ENCODE data around the gene SGPL1.
A peak's percentile ranks its signal among the peaks of the same experiment; 100 is the strongest.
"Not testable (repeated sequence)": the region's sequence is repeated elsewhere in the genome, so short reads cannot be mapped to it uniquely, and the experiment has no call there.

SGPL1 gene, protein sequence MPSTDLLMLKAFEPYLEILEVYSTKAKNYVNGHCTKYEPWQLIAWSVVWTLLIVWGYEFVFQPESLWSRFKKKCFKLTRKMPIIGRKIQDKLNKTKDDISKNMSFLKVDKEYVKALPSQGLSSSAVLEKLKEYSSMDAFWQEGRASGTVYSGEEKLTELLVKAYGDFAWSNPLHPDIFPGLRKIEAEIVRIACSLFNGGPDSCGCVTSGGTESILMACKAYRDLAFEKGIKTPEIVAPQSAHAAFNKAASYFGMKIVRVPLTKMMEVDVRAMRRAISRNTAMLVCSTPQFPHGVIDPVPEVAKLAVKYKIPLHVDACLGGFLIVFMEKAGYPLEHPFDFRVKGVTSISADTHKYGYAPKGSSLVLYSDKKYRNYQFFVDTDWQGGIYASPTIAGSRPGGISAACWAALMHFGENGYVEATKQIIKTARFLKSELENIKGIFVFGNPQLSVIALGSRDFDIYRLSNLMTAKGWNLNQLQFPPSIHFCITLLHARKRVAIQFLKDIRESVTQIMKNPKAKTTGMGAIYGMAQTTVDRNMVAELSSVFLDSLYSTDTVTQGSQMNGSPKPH

DNA sequence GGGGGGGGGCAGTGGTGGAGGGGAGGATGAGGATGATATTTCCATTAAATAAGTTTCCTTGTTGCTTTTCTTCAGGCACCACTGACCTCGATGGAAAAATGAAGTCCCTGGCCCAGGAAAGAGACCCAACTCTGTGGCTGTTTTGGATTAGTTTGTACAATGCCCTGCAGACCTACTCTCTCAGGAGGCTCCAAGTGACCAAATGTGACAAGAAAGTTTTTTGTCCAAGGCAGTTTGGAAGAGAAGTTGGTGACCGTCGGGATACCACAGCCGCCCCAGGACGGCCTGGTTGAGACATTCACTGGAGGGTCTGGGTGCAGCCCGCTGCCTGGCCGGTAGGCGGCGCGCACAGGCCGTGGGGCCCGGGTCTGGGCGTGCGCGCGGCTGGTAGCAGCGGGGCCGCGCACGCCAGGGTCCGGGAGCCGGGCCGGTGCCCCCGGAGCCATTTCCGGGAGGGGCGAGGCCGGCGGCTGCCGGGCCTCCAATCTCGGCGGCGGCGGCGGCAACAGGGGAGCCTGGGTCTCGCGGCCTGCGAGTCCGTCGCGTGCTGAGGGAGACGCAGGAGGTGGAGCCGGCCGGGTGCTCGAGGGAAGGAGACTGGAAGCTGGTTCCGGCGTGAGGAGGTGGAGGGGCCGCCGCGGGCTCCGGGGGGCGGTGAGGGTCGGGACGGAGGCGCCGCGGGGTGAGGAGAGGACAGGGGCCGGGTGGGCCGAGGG, at the start of gene SGPL1:
SGPL1 (plus strand) TSS at position 445 of the 716 bp plus-strand sequence. CDS start 906 bp downstream, outside the sequence.
- DNase-seq (ENCODE audit: low read depth), result peak; percentile 83

DNA sequence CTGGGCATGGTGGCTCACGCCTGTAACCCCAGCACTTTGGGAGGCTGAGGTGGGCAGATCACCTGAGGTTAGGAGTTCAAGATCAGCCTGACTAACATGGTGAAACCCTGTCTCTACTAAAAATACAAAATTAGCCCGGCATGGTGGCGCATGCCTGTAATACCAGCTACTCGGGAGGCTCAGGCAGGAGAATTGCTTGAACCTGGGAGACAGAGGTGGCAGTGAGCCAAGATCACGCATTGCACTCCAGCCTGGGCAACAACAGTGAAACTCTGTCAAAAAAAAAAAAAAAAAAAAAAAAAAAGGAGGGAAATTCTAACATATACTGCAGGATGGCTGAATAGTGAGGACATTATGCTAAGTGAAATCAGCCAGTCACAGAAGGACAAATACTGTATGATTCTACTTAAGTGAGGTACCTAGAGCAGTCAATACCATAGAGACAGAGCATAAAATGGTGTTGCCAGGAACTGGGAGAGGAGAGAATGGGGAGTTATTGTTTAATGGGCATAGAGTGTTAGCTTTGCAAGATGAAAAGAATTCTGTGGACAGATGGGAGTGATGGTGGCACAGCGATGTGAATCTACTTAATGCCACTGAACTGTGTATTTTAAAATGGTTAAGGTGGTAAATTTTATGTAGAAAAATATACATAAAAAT, 47.6 kb upstream of the SGPL1 start:
- DNase-seq (ENCODE audit: low read depth), result not testable (repeated sequence)

DNA sequence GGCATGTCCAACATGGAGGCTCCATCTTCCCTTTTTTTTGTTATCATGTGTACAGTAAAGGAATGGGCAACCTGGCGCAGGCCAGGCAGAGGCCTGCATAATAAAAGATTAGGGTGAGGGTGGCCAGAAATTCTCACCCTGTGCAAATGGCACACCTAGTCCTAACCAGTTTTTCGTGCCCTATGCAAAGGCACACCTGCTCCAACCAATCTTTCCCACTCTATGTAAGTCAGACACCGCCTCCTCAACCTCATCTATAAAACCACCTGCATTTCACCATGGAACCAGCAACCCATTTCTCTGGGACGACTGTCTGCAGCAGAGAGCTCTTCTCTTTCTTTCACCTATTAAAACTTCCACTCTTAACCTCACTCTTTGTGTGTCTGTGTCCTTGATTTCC, 46.6 kb upstream of the SGPL1 start:
- DNase-seq (ENCODE audit: low read depth), result no peak

DNA sequence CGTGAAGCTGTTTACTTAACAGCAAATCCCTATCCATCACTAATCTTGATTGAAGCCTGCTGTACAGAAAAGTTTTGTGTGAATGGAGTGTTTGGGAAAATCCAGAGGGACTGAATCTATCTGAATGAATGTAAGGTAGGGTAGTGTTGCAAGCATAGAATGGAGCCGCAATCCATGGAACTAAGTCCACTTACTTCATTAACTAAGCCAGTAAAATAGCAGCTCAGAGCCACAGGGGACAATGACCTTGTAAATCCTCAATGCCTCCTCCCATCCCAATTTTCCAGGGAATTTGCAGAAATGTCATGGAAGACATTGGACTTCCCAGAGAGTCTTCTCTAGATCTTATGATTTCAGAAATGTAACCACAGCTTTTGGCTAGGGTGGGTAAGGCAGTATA, 45.7 kb upstream of the SGPL1 start:
- no peak for DNase-seq (ENCODE audit: low read depth)

DNA sequence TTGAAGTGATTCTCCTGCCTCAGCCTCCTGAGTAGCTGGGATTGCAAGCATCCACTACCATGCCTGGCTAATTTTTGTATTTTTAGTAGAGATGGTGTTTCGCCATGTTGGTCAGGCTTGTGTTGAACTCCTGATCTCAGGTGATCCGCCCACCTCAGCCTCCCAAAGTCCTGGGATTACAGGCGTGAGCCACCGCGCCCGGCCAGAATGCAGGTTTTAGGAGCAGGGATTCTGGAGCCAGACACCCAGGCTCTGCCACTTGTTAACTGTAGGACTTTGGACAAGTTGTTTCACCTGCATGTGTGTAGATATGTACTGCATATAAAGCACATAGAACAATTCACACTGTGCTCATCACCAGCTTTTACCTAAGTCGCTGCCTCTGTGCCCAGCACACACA, 45.2 kb upstream of the SGPL1 start:
- not testable (repeated sequence) for DNase-seq (ENCODE audit: low read depth)

DNA sequence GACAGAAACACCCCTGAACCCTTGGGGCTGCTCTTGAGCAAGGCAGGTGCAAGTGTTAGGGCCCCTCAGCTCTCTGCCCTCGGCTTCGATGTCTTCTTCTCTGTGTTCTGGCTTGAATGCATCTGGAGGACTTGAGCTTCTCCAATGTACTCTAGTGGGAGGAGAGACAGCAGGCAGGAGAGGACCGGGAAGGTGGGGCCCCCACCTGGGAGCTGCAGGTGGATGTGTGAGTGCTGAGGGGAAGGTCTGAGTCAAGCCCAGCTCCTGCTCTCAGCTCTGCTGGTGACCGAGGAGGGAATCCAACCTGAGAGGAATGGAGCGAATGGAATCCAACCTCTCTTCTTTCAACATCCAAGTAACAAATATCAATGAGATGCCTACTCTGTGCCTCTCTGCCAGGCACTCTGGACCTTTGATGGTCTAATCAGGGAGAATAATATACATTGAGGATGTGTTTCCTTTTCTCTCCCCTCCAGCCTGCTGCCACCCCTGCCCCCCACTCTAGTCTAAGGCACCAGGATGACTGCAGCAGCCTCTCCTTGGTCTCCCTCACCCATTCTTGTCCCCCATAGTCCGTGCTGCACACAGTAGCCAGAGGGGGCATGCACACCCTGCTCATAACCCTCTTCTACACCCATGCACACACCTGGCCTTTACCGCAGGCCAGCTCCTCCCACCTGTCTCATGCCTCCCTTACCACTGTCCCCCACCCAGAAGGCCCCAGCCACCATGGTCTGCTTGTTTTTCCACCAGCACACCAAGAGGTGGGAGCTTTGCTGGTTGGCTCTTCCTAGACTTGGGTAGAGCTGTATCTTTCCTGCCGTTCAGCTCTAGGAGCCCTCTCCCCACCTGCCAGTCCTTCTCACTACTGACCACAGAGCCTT, 44.2 kb upstream of the SGPL1 start:
- DNase-seq (ENCODE audit: low read depth), result no peak

DNA sequence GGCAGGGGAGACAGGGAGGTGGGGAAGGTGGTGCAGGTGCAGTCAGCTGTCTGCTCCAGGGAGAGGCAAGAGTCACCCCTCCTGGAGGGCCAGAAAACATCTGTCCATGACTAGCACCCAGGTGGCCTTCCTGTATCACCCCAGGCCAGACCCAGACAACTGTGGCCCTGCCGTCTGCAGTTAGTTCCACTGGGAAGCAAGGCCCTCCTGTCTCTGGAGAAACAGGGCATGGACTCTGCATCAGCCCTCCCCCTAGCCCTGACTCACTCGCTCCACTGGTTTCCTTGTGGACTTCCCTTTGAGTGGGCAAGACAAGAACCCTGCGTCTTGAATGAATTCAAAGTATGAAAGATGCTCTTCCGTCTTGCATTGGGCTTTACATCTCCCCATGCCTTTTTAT, 43.1 kb upstream of the SGPL1 start:
- DNase-seq (ENCODE audit: low read depth), result no peak

DNA sequence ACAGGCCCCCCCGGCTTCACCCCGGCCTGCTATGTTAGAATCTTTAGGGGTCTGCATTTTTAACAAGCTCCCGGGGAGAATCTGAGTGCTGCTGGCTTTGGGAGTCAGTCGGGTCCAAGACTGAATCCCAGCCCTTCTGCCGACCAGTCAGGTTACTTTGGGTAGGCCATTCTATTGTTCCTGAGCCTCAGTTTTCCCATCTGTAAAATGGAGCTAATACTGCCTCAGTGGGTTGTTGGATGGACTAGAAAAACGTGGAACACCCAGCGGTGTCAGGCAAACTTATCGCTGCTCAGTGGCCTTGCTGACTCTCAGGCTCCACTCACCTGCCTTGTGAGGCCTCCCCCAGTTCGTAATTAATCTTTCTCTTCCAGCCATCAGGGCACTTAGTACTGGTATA, 42.3 kb upstream of the SGPL1 start:
- no peak for DNase-seq (ENCODE audit: low read depth)

DNA sequence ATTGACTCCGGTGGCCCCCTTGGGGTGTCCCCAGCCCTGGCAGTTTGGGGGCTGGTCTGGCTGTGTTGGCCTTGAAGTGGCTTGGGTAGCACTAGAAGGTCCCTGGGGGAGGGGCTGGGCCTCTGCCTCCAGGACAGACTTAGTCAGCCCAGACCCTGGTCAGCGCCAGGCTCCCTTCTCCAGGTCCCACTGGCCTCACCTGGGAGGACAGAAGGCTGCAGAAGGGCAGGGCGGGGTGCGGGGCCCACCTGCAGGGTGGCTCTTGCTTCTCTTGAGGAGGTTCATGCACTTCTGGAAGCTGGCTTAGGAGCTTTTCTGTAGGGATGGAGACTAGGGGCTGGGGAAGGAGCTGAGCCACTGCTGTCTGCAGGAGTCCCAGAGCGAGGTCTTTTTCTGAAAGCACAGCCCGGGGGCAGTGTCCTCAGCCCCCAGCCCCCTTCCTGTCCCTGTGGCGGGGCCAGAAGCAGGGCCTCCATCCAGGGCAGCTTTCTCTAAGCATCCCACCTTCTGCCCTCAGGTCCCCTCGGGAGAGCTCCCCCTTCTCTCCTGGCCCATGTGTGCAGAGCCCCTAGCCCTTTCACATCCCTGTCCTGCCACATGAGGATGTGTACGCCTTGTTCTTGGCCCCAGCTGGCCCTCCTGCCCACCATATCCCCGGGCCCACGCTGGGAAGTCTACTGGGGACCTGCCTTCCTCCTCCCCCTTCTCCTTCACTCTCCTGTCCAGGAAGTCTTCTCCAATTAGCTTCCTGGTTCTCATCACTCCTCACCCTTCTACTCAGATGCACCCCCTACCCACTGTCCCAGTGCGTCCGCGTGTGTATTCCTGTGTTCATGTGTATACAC, 41.6 kb upstream of the SGPL1 start:
- no peak for DNase-seq (ENCODE audit: low read depth)

DNA sequence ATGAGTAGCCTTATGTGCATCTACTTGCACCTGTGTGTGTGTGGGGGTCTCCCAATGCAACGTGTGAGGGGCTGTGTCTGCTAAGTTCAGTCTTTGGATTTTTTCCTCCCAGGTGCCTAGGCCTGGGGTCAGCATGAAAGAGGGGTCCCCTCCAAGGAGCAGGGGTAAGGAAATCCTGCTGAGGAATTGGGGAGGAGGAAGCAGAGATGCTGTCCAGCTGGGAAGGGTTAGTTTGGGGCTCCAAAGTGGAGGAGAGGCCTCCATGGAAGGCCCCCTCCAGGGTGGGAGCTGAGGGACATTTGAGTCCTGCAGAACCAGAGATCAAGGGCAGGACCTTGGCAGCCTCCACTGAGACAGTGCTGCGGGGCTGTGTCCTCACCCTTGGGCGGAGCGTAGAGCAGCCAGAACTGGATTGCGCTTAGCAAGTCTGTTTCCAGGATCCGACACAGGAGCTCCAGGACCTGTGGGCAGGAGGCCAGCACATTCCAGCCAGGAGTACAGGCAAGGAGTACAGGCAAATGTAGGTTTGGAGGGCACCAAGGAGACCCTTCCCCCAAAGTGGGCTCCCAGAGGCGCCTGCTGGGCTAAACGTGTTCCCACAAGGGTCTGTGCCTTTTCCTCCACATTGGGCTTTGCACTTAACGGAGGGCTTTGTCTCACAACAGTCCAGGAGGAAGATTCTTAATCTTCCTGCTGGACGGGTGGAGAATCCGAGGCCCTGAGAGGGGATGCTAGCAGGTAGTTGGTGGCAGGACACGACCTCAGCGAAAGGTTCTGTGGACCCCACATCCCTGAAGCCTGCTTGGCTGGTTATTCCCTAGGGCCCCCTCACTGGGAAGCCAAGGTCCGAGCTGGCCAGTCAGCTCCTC, 40.7 kb upstream of the SGPL1 start:
- DNase-seq (ENCODE audit: low read depth), result no peak

DNA sequence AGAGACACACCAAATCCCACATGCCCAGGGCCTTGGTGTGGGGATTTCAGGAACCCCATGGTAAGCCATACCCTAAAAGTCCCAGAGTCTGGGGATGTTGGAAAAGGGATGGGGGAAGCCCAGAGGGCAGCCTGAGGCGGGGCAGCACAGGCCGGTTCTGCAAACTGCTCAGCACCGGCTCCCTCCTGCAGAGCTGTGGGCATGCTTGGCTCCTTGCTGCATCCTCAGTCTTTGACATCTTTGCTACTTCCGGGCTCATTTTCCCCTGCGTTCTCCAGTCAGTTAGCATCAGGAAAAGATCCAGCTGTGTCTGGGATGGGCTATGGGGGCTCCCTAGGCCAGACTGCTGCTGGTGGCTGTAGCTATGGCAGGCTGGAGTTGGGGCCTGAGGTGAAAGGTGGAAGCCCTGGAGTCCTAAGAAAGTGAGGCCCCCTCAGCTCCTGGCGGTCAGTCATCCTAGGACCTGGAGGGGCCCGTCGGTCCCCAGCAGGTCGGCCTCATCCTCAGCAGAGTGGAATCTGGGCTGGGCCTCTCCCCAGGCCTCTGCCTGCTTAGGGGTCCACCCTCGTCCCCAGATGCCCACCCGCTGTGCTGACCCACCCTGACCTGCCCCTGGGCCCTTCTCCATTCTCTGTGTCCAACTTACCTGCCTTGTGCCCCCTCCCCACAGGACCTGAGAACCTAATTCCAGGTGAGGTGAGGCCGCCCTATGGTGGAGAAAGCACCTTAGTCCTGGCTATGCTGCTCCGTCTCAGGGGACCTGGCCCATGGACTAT, 39.9 kb upstream of the SGPL1 start:
- no peak for DNase-seq (ENCODE audit: low read depth)

DNA sequence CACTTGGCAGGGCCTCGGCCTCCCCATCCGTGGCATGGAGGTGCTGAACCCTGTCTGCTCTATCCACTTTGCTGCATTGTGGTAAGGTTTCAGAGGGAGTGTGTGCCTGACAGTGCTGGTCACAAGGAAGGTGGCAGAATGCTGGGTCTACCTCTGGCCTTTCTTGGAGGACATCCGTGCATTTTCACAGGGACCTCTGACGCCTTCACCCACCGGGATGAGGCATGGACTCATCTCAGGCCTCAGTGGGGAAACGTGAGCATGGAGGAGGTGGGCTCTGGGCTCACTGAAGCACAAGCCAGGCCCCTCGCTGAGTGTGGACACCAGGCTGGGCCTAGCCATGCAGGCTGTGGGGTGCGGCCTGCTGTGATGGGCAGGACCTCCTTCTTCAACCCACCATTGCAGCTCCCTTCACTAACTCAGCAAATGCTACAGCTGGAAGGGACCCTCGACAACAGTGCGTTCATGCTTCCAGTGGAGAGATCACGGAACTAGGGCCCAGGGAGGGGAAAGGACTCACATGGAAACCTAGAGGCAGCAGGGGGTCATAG, 39.2 kb upstream of the SGPL1 start:
- no peak for DNase-seq (ENCODE audit: low read depth)

DNA sequence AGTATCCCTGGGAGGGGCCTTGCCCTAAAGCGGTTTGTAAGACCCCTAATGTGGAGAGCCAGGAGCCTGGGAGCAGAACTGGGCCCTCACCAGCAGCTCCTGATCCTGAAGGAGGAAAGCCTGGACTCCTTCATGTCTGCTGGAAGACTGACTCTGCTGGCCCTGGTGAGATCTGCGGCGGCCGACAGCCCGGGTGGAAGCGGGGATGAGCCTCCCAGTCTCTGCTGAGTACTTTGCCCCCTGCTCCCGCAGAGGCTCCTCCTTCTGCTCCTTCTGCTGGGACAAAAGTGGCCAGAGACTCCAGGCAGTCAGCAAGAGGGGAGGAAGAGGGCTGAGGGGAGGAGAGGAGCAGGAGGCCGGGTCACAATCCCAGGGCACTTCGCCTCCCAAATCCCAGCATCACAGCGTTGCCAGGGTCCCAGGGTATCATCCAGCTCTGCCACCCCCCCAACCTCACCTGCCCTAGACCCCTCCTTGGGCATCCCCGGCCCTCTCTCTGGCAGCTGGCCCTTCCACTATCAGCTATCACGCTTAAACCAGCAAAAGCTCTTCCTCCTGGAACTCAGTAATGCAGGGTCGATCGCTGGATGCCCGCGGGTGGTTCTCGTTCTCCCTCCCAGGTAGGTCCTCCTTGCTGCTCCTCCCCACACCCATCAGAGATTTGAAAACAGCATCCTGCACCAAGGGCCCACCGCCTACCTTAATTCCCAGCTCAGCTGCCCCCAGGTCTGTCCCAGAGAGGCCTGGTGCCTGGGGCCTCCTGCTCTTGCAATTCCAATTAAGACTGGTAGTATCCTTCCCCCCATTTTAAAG, 38.5 kb upstream of the SGPL1 start:
- no peak for DNase-seq (ENCODE audit: low read depth)

DNA sequence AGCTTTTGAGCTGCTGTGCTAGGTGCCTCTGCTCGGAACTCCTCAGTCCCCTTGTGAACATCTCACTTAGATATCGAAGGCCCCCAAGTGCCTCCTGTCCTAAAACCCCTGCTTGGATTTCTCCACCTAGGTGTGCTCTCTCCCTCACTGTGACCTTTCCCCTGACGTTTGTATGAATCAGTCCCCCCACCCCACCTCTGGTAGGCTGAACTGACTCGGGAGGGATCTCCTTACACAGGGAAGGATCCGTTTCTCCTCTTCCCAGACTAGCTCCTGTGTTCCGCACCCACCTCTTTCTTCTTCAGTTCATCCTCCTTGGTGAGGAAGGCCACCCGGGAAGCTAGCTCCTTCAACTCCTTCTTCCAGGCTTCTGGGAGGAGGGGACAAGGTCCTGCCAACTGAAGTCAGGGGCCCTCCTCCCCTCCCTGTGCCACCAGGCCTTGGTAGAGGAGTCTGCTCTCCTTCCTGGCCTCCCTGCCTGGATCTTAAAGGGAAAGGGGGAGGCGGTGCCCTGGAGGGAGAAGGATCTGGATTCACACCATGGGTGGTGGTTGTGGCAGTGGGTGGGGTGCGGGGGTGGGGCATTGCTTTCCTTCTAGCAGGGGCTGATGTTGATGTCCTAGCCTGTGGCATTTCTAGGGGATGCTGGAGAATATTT, 37.4 kb upstream of the SGPL1 start:
- DNase-seq (ENCODE audit: low read depth), result no peak

DNA sequence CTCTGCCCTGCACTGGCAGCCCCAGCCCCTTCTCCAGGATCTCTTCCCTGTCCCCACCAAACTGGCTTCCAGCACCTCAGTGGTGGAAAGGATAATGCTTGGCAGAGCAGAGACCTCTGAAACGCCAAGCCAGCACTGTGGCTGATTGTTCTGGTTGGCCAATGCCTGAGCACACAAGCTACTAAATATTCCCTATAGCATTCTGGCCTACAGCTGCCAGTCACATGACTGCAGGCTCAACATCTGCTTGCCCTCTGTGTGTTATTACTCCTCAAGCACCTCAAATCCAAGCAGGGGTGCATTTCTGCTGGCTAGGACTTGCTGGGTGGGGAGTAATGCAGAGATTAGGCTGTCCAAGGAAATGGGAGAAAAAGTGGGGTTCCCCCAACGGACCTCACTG, 36.7 kb upstream of the SGPL1 start:
- DNase-seq (ENCODE audit: low read depth), result no peak

DNA sequence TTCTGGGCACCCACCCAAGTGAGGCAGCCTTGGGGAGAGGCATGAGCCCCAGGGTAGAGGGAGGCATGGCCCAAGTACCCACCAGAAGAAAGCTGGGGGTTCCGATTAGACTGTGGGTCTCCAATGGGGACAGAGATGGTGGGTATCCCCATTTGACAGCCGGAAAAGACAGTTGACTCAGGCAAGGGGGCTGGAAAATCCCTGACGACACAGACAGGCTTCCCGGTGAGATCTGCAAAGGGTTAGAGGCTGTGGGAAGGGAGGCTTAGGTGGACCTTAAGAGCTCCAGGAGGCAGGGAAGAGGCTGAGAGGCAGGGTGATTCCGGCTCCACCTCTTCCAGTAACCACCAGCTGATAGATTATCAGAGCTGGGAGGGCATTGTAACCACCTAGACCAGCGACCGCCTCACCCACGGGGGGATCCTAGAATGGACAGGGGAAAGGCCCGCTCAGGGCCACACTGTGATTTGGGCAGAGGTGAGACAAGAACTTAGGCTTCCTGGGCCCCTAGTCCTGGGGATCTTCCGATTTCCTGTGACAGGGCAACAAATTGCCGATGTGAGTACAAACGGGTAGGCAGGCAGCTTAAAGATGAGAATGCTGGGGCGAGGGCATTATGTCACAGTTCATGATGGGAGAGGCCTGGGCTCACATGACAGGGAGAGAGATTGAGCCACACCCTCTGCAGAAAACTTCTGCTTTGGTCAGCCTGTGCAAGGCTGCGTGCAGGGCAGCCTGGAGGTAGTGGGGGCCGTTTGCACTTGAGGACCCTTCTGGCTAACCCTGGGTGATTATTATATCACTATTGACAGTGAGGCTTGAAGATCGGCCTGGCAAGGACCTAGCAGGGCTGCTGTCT, 36.0 kb upstream of the SGPL1 start:
- DNase-seq (ENCODE audit: low read depth), result no peak
